A549 (cell line): ENCODE measurements around the gene AMFR. TPM values are rescaled to one million over a fixed set of nuclear protein-coding genes. Genes with fewer than 3 reads are reported as not detected.

ENCODE experiments used
- ATAC-seq, 2 experiments: fragments of 200-7000 bp in 1 of 2; fragments of >200 bp in 1 of 2; cut with Nextera tagmentation in 1 of 2; cut with Tn5 transposase in 1 of 2; 3 replicates each; pipeline versions ENCODE4 v1.8.0 to v1.9.1; 2018 to 2020; ENCODE audit warnings: mild to moderate bottlenecking in 1 of 2, moderate library complexity in 1 of 2
- CTCF ChIA-PET: fragments of 300-600 bp; sonication (Branson Sonifier 250); formaldehyde crosslinking; extraction: SDS; loops from one replicate; lab custom pipeline; 2021; ENCODE audit warnings: antibody characterized with exemption, inconsistent platforms; lab: Yijun Ruan, JAX
- POLR2A ChIA-PET: fragments of 350-600 bp; formaldehyde crosslinking; extraction: SDS; loops from one replicate; lab custom pipeline; 2021; ENCODE audit warnings: antibody characterized with exemption, inconsistent platforms; lab: Yijun Ruan, JAX
- DNase-seq, 2 experiments: peaks; one replicate each; pipeline versions ENCODE4 v3.0.0 to v3.0.0-alpha.2; 2011 to 2016; ENCODE audit warnings: low read depth in 1 of 2, low spot score in 1 of 2
- FAIRE-seq: peaks from 2 replicates; lab custom pipeline; 2011; peaks lifted over from hg19 to GRCh38; lab: Jason Lieb, UNC
- H3K27ac ChIP-seq, 2 experiments: fragments of >200 bp; sonication (Bioruptor Twin); formaldehyde crosslinking; 3 replicates each; pipeline ENCODE4 v1.5.1; 2016 to 2017
- H3K4me1 ChIP-seq: fragments of >200 bp; sonication (Bioruptor Twin); formaldehyde crosslinking; 3 replicates; pipeline ENCODE4 v1.6.1; 2016
- H3K4me2 ChIP-seq: fragments of >200 bp; sonication (Bioruptor Twin); formaldehyde crosslinking; 3 replicates; pipeline ENCODE4 v1.6.1; 2016
- H3K4me3 ChIP-seq: fragments of >200 bp; sonication (Bioruptor Twin); formaldehyde crosslinking; 3 replicates; pipeline ENCODE4 v1.5.1; 2016
- H3K9me3 ChIP-seq: fragments of >200 bp; sonication (Bioruptor Twin); formaldehyde crosslinking; 3 replicates; pipeline ENCODE4 v1.6.1; 2016
- BCL3 ChIP-seq: fragments of >200 bp; sonication (Bioruptor Twin); formaldehyde crosslinking; IDR thresholded peaks from 3 replicates; pipeline ENCODE4 v1.6.1; 2016
- BHLHE40 ChIP-seq: IDR thresholded peaks from 2 replicates; pipeline ENCODE4 v1.6.1; 2012; ENCODE audit warnings: low read depth, low read length, inconsistent platforms
- CEBPB ChIP-seq, 2 experiments: fragments of >200 bp in 1 of 2; sonication (Bioruptor Twin) in 1 of 2; formaldehyde crosslinking in 1 of 2; IDR thresholded peaks; 2 replicates each; pipeline ENCODE4 v1.6.1; 2012 to 2016
- EHMT2 ChIP-seq: fragments of 200-600 bp; sonication (generic); IDR thresholded peaks from 2 replicates; pipeline ENCODE4 v1.6.1; 2016; ENCODE audit warnings: antibody characterized with exemption, low read depth, mild to moderate bottlenecking, moderate library complexity
- EP300 ChIP-seq, 2 experiments: fragments of >200 bp; sonication (Bioruptor Twin); formaldehyde crosslinking; IDR thresholded peaks; 2 replicates in 1 of 2; 3 replicates in 1 of 2; pipeline ENCODE4 v1.6.1; 2016 to 2017
- ESRRA ChIP-seq: fragments of 150-350 bp; IDR thresholded peaks from 2 replicates; pipeline ENCODE4 v1.6.1; 2014; ENCODE audit warnings: mild to moderate bottlenecking, low read length, borderline replicate concordance
- HDAC2 ChIP-seq: fragments of 200-600 bp; sonication (generic); IDR thresholded peaks from 2 replicates; pipeline ENCODE4 v1.6.1; 2016
- HEYL ChIP-seq: fragments of 250-450 bp; sonication (Bioruptor Pico); IDR thresholded peaks from 2 replicates; pipeline ENCODE4 v1.8.0; 2021; ENCODE audit warnings: mild to moderate bottlenecking, moderate library complexity
- HOXB13 ChIP-seq: fragments of 250-450 bp; sonication (Bioruptor Pico); IDR thresholded peaks from 2 replicates; pipeline ENCODE4 v1.5.0; 2020; ENCODE audit warnings: low read depth, mild to moderate bottlenecking, moderate library complexity
- JUN ChIP-seq, 2 experiments: fragments of >200 bp; sonication (Bioruptor Twin); formaldehyde crosslinking; IDR thresholded peaks; 2 replicates in 1 of 2; 3 replicates in 1 of 2; pipeline ENCODE4 v1.6.1; 2016 to 2017
- JUNB ChIP-seq: fragments of >200 bp; sonication (Bioruptor Twin); formaldehyde crosslinking; IDR thresholded peaks from 2 replicates; pipeline ENCODE4 v1.6.1; 2016
- MAZ ChIP-seq: fragments of 150-350 bp; IDR thresholded peaks from 2 replicates; pipeline ENCODE4 v1.6.1; 2014; ENCODE audit warnings: antibody characterized with exemption, low read depth, low read length, borderline replicate concordance
- MYC ChIP-seq: IDR thresholded peaks from 2 replicates; pipeline ENCODE4 v1.6.1; 2012; ENCODE audit warnings: mild to moderate bottlenecking, inconsistent platforms, low read length, improper control_type of control experiment, borderline replicate concordance
- NFE2L2 ChIP-seq: fragments of 150-350 bp; conservative IDR thresholded peaks from 2 replicates; pipeline ENCODE4 v1.6.1; 2014; ENCODE audit warnings: low read length
- PBX3 ChIP-seq: IDR thresholded peaks from 2 replicates; pipeline ENCODE4 v1.6.1; 2012
- PHF8 ChIP-seq: fragments of 200-600 bp; sonication (generic); IDR thresholded peaks from 2 replicates; pipeline ENCODE4 v1.6.1; 2016; ENCODE audit warnings: low read depth, mild to moderate bottlenecking, antibody characterized with exemption, moderate library complexity, borderline replicate concordance
- POLR2A ChIP-seq: IDR thresholded peaks from 2 replicates; pipeline ENCODE4 v1.6.1; 2012; ENCODE audit warnings: mild to moderate bottlenecking, low read length
- POLR2AphosphoS2 ChIP-seq: conservative IDR thresholded peaks from 2 replicates; pipeline ENCODE4 v1.6.1; 2012; ENCODE audit warnings: low read length, improper control_type of control experiment, inconsistent platforms
- RARB ChIP-seq: fragments of 250-450 bp; sonication (Bioruptor Pico); IDR thresholded peaks from 2 replicates; pipeline ENCODE4 v1.8.0; 2021; ENCODE audit warnings: mild to moderate bottlenecking, moderate library complexity
- SMC3 ChIP-seq: fragments of >200 bp; sonication (Bioruptor Twin); formaldehyde crosslinking; IDR thresholded peaks from 3 replicates; pipeline ENCODE4 v1.6.1; 2018; ENCODE audit warnings: inconsistent platforms
- ZC3H11A ChIP-seq: fragments of 450-650 bp; IDR thresholded peaks from 2 replicates; pipeline ENCODE4 v1.6.1; 2014; ENCODE audit warnings: antibody characterized with exemption, mild to moderate bottlenecking
- ZNF302 ChIP-seq: fragments of 250-450 bp; sonication (Bioruptor Pico); IDR thresholded peaks from 2 replicates; pipeline ENCODE4 v1.9.0; 2021; ENCODE audit warnings: inconsistent platforms, mild to moderate bottlenecking, moderate library complexity
- WGBS: methylation state at CpG from one replicate; pipeline ENCODE4 v1.1.6; 2017; ENCODE audit errors: missing lambda C conversion rate; 5-methylcytosine and 5-hydroxymethylcytosine counted together
- polyA plus RNA-seq, 4 experiments: library from polyadenylated mRNA; depleted of rRNA in 3 of 4; stranded (reverse); fragments of >200 nt; fragmentation: RNase III in 1 of 4; extraction: RNeasy Plus Mini Kit Qiagen cat#74134 plus additional on column Dnase treatment in 1 of 4; gene quantifications; 2 replicates in 3 of 4; 3 replicates in 1 of 4; pipeline ENCODE4 v1.2.3, GENCODE V29; 2011 to 2017
- TF ChIP-seq, protein P1 (sequence below): fragments of 250-450 bp; sonication (Bioruptor Pico); IDR thresholded peaks from 2 replicates; pipeline ENCODE4 v1.5.0; 2020; ENCODE audit warnings: low read depth, mild to moderate bottlenecking, moderate library complexity
- TF ChIP-seq, protein P2 (sequence below): fragments of >200 bp; sonication (Bioruptor Twin); formaldehyde crosslinking; IDR thresholded peaks from 2 replicates; pipeline ENCODE4 v1.6.1; 2016
- TF ChIP-seq, protein P3 (sequence below): IDR thresholded peaks from 2 replicates; pipeline ENCODE4 v1.6.1; 2012; ENCODE audit warnings: low read depth, borderline replicate concordance

The AMFR gene
- polyA plus RNA-seq, 2 of the 4 experiments (the other 2 are of a cell fraction), result 68.9 to 88.5 TPM

DNA sequence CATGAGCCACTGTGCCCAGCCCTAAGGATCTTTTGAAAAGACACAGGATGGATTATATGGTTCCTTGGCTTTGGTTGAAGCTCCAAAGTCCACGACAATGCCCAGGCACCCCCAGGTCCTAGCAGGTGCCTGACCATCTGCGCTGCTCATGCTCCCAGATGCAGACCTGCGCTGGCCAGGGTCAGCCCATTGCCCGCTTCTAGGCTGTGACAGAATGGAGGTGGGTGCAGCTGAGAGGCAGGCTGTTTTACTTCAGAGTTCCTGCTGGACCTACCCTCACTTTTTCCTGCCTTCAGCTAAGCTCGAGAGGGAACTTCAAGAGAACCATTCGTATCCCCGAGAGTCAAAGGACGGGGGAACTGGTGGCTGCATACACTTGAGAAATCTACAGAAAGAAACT is 60.5 kb downstream of the AMFR start:
- 94% methylated on average over 8 of the region's 8 CpGs for WGBS
- no peak overlapping the region for H3K4me2 ChIP-seq
- H3K4me1 ChIP-seq, result peaks cover 1% of the 10 kb centered on the region; the same call in 2 of the 3 replicates
- H3K4me3 ChIP-seq, result no peak overlapping the region
- CTCF ChIA-PET, result interaction anchor here (1.2 to 2.6 kb wide), 4 partner anchors 8 to 337 kb away, joined by 3 to 9 read pairs (median 7); no protein-coding TSS in a partner anchor
- H3K9me3 ChIP-seq, result no peaks in the 10 kb centered on the region
- TF ChIP-seq, protein P1, sequence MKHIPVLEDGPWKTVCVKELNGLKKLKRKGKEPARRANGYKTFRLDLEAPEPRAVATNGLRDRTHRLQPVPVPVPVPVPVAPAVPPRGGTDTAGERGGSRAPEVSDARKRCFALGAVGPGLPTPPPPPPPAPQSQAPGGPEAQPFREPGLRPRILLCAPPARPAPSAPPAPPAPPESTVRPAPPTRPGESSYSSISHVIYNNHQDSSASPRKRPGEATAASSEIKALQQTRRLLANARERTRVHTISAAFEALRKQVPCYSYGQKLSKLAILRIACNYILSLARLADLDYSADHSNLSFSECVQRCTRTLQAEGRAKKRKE, result no peak
- no peak for TF ChIP-seq MYC
- no peak for TF ChIP-seq HOXB13
- TF ChIP-seq PHF8, result no peak
- TF ChIP-seq, protein P2, sequence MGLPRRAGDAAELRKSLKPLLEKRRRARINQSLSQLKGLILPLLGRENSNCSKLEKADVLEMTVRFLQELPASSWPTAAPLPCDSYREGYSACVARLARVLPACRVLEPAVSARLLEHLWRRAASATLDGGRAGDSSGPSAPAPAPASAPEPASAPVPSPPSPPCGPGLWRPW, result no peak
- no peak for TF ChIP-seq EHMT2
- TF ChIP-seq EP300 (IDR thresholded peaks at IDR 0.05), result no peak
- no peak for TF ChIP-seq ZNF302 (CRISPR knock-in tag)
- no peak for TF ChIP-seq ZC3H11A
- TF ChIP-seq HEYL (CRISPR knock-in tag), result no peak
- no peak for TF ChIP-seq HDAC2
- no peak for TF ChIP-seq ESRRA
- no peak for TF ChIP-seq BCL3
- DNase-seq (no peak), FAIRE-seq (no peak), ATAC-seq (no peak)
- POLR2A ChIA-PET, result no interaction called here
- H3K27ac ChIP-seq, result no peak overlapping the region

- WGBS, result 89% methylated on average over 24 of the region's 26 CpGs
- Histone ChIP-seq H3K4me1 (no peaks in the 10 kb centered on the region), H3K27ac (no peak overlapping the region), H3K9me3 (no peaks in the 10 kb centered on the region), H3K4me2 (no peak overlapping the region), H3K4me3 (no peak overlapping the region)
- ATAC-seq, result no peak
- no peak for DNase-seq
- FAIRE-seq, result no peak
- ChIA-PET POLR2A (no interaction called here), CTCF (interaction anchor here (1.2 to 2.6 kb wide), 7 partner anchors 8 to 338 kb away, joined by 3 to 9 read pairs (median 5); no protein-coding TSS in a partner anchor)
- TF ChIP-seq POLR2AphosphoS2 (no peak), JUNB (no peak), PBX3 (no peak)
Observed at GRCh38 chr16:56363781-56364565, 61.4 kb downstream of the AMFR start.

GRCh38 chr16:56363181-56363716 is 62.1 kb downstream of the AMFR start:
- no peaks in the 10 kb centered on the region for H3K9me3 ChIP-seq
- no peak for TF ChIP-seq POLR2A
- no peak for TF ChIP-seq HDAC2
- no peak for TF ChIP-seq SMC3
- no peak for TF ChIP-seq ZNF302 (CRISPR knock-in tag)
- no peak for TF ChIP-seq RARB (CRISPR knock-in tag)
- TF ChIP-seq, protein P3, sequence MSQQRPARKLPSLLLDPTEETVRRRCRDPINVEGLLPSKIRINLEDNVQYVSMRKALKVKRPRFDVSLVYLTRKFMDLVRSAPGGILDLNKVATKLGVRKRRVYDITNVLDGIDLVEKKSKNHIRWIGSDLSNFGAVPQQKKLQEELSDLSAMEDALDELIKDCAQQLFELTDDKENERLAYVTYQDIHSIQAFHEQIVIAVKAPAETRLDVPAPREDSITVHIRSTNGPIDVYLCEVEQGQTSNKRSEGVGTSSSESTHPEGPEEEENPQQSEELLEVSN, result no peak
- TF ChIP-seq BCL3, result no peak
- TF ChIP-seq BHLHE40, result no peak
- TF ChIP-seq NFE2L2, result no peak
- TF ChIP-seq CEBPB (IDR thresholded peaks at IDR 0.05), result no peak
- no peak for TF ChIP-seq MAZ
- no peak for TF ChIP-seq JUN (IDR thresholded peaks at IDR 0.05)
- TF ChIP-seq, all 56 proteins: peak for 0
- no peak for FAIRE-seq
- POLR2A ChIA-PET, result no interaction called here
- CTCF ChIA-PET, result interaction anchor here (0.5 to 2.6 kb wide), 8 partner anchors 13 to 339 kb away, joined by 3 to 9 read pairs (median 4); no protein-coding TSS in a partner anchor
- ATAC-seq, result no peak
- Histone ChIP-seq H3K4me2 (no peak overlapping the region), H3K4me3 (no peak overlapping the region), H3K4me1 (no peaks in the 10 kb centered on the region), H3K27ac (no peak overlapping the region)
- WGBS, result 97% methylated on average over 4 of the region's 6 CpGs
- no peak for DNase-seq
